ENCODE data around the gene MOGAT1.

The MOGAT1 gene, protein sequence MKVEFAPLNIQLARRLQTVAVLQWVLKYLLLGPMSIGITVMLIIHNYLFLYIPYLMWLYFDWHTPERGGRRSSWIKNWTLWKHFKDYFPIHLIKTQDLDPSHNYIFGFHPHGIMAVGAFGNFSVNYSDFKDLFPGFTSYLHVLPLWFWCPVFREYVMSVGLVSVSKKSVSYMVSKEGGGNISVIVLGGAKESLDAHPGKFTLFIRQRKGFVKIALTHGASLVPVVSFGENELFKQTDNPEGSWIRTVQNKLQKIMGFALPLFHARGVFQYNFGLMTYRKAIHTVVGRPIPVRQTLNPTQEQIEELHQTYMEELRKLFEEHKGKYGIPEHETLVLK

DNA sequence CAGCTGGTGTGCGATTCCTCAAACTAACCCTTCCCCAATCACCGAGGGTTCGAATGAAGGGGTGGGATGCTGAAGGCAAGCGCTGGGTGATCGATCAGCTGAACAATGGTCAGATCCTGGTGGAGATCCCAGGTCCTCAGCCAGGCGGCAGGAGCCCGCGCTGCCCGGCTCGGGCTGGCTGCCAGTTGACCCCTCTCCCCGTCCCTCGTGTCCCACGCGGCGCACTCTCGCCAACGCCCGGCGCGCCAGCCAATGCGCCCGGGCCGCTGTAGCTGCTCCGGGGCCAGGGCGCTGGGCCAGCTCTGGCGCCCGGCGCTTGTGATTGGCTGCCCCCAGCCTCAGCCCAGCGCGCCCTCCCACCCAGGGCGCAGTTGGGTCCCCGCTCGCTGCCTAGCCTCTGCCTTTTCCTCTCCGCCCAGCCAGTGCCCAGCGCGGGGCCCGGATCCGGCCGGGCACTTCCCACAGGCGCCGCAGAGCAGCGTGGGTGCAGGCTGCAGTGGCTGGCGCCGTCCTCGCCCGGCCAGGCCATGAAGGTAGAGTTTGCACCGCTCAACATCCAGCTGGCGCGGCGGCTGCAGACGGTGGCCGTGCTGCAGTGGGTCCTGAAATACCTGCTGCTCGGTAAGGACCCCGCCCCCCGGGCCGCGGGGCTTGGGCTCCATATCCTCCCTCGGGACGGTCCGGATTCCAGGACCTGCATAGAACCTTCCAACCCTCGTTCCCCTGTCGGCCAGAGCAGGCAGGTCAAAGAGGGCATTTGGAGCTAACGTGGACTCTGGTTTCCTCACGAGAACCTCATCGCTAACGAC, at the start of gene MOGAT1:
MOGAT1 (plus strand) TSS at position 400 of the 809 bp plus-strand sequence; CDS start at position 528, 128 bp downstream.
- peak within 1 kb of the TSS; percentile 23 for H3K4me3 ChIP-seq (ENCODE audit: low read length)
- H3K4me1 ChIP-seq (ENCODE audit: insufficient read depth, low read length): peaks cover 11% of the 10 kb centered on the region
- no peaks in the 10 kb centered on the region for H3K36me3 ChIP-seq (ENCODE audit: insufficient read depth, low read length)
- H3K27me3 ChIP-seq (ENCODE audit: insufficient read depth, low read length): peaks cover 2% of the 10 kb centered on the region
- no peaks in the 10 kb centered on the region for H3K9me3 ChIP-seq (ENCODE audit: low read length)
- H2AFZ ChIP-seq (ENCODE audit: low read depth, low read length): peak within 1 kb of the TSS; percentile 22

DNA sequence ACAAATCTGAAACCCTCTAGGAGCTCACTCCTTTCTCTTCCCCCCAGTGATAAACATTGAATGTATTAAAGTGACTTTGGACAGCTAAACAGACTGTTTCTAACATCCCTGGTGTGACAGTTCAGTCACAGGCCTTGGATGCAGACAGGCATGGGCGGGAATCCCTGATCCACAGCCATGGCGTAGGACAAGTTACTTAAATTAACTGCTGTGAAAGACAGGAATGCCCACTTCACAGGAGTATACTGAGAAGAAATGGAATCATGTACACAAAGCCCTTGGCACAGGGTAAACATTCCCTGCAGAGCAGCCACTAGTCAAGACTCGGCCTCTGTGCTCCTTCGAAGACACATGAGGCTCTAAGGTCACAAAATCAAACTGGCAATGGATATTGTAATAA, 49.6 kb upstream of the MOGAT1 start:
- Histone ChIP-seq H2AFZ (ENCODE audit: low read depth, low read length) (no peak overlapping the region), H3K36me3 (ENCODE audit: insufficient read depth, low read length) (peaks cover 57% of the 10 kb centered on the region), H3K27me3 (ENCODE audit: insufficient read depth, low read length) (no peaks in the 10 kb centered on the region), H3K9me3 (ENCODE audit: low read length) (no peaks in the 10 kb centered on the region), H3K4me1 (ENCODE audit: insufficient read depth, low read length) (no peaks in the 10 kb centered on the region), H3K4me3 (ENCODE audit: low read length) (no peak overlapping the region)

DNA sequence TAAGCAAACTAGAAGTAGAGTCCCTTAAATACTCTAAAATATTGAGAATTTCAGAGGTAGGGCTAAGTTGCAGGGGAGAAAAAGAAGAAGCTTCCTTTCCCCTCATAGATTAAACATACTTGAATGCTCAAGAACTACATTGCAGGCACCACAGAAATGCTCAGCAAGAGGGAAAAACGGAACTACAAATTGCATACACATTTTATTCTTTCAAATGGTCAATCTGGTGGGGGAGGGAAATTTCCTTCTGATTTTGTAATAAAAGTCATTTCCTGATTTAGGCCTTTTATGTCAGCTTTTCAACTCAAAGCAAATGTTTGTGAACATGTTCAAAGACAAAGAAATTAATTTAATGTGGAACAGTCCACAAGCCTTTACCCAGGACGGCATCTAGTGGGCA, 48.5 kb upstream of the MOGAT1 start:
- Histone ChIP-seq H3K4me3 (ENCODE audit: low read length) (no peak overlapping the region), H2AFZ (ENCODE audit: low read depth, low read length) (no peak overlapping the region), H3K27me3 (ENCODE audit: insufficient read depth, low read length) (no peaks in the 10 kb centered on the region), H3K9me3 (ENCODE audit: low read length) (no peaks in the 10 kb centered on the region), H3K4me1 (ENCODE audit: insufficient read depth, low read length) (no peaks in the 10 kb centered on the region), H3K36me3 (ENCODE audit: insufficient read depth, low read length) (peaks cover 62% of the 10 kb centered on the region)

DNA sequence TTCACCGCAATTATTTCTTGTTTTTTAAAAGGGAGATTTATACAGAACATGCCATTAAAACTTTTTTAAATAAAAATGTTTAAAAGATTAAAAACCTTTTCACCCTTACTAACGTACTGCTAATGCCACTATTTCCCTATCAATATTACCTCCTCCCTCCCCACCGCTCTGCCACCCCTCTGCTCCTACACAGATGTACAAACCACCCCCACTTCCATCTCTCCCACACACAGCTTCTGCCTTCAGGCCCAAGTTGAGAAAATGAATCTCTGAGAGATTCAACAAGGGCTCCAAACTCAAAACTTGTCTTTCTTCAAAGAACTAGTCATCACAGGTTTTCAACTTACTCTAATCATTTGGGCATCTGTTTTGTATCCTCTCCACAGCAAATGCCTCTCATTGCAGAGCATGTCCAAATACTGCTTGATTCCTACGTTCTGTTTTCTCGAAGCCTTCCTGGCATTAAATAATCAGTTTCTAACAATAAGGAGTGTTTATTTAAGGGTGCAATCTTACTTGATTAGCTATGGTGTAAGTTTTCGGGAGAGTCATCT, 47.6 kb upstream of the MOGAT1 start:
- Histone ChIP-seq H3K4me3 (ENCODE audit: low read length) (no peak overlapping the region), H3K9me3 (ENCODE audit: low read length) (no peaks in the 10 kb centered on the region), H2AFZ (ENCODE audit: low read depth, low read length) (no peak overlapping the region), H3K4me1 (ENCODE audit: insufficient read depth, low read length) (no peaks in the 10 kb centered on the region), H3K36me3 (ENCODE audit: insufficient read depth, low read length) (peaks cover 70% of the 10 kb centered on the region), H3K27me3 (ENCODE audit: insufficient read depth, low read length) (no peaks in the 10 kb centered on the region)

DNA sequence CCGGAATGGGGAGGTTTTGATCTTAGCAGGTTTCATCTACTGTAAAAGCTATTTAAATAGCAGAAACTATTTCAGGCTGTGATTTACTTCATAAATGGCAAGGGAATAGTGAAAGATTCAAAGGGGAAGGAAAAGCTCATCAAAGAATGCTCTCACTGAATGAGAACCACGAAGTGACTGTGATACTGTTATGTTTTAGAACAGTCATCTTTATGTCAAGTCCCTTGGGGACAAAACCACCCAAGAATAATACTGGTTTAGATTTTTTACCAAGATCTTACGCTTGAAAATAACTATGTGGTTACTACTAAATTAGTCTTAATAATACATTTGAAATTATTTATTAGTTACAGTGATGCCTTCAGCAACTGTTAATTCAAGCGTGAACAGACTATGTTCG, 43.7 kb upstream of the MOGAT1 start:
- no peak overlapping the region for H3K4me3 ChIP-seq (ENCODE audit: low read length)
- no peaks in the 10 kb centered on the region for H3K9me3 ChIP-seq (ENCODE audit: low read length)
- no peaks in the 10 kb centered on the region for H3K4me1 ChIP-seq (ENCODE audit: insufficient read depth, low read length)
- H2AFZ ChIP-seq (ENCODE audit: low read depth, low read length): no peak overlapping the region
- no peaks in the 10 kb centered on the region for H3K27me3 ChIP-seq (ENCODE audit: insufficient read depth, low read length)
- H3K36me3 ChIP-seq (ENCODE audit: insufficient read depth, low read length): peaks cover 78% of the 10 kb centered on the region

DNA sequence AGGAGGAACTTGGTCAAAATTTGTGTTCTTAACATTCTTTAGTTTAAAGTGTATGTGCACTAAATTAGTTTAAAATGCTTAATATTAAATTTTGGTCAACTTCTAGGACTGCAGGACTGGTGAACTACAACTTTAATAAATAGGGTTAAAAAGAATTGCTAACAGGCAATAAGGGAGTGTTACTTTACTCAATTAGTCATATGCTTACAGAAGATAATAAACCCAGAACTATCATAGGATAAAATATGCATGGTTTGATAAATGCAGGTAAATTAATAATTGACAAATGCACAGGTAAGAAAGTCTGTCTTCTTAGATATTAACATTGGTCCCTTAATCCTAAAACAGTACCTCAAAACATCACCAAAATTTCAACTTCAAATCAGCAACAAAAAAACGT, 36.2 kb upstream of the MOGAT1 start:
- Histone ChIP-seq H3K36me3 (ENCODE audit: insufficient read depth, low read length) (peaks cover 72% of the 10 kb centered on the region), H3K27me3 (ENCODE audit: insufficient read depth, low read length) (no peaks in the 10 kb centered on the region), H3K9me3 (ENCODE audit: low read length) (peaks cover 2% of the 10 kb centered on the region), H3K4me3 (ENCODE audit: low read length) (no peak overlapping the region), H3K4me1 (ENCODE audit: insufficient read depth, low read length) (no peaks in the 10 kb centered on the region), H2AFZ (ENCODE audit: low read depth, low read length) (no peak overlapping the region)

DNA sequence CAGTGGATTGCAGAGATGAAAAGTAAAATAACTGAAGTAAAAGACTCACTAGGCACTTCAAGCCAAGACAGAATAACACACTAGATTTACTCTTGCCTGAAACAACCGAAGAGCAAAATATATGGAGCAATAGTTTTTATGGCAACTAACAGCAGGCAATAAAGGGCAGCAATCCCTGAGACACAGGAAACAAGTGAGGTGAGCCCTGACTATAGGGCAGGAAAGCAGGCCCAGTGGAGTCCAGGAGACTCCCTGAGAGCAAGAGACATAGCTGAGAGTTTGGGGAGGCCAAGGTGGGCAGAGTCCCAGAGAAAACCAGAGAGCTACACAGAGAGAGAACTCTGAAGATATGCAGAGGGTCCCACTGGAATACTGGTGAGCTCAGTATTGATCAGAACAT, 34.4 kb upstream of the MOGAT1 start:
- Histone ChIP-seq H3K9me3 (ENCODE audit: low read length) (peaks cover 2% of the 10 kb centered on the region), H2AFZ (ENCODE audit: low read depth, low read length) (no peak overlapping the region), H3K36me3 (ENCODE audit: insufficient read depth, low read length) (peaks cover 62% of the 10 kb centered on the region), H3K4me1 (ENCODE audit: insufficient read depth, low read length) (no peaks in the 10 kb centered on the region), H3K27me3 (ENCODE audit: insufficient read depth, low read length) (no peaks in the 10 kb centered on the region), H3K4me3 (ENCODE audit: low read length) (no peak overlapping the region)

DNA sequence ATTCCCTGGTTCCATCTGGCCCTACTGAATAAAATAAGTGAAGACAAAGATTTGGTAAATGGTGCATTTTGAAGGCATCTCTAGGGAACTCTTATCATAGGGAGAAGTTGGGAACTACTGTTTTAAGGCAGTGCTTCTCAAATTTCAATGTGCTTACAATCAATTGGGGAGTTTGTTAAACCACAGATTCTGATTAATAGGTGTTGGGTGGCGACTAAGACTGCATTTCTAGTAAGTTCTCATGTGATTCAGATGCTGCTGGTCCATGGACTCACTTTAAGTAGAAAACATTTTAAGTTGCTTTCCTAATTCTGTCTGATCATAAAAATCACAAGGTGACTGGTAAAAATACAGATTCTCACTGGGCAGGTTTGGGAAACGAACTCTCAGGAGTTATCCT, 30.1 kb upstream of the MOGAT1 start:
- no peaks in the 10 kb centered on the region for H3K27me3 ChIP-seq (ENCODE audit: insufficient read depth, low read length)
- peaks cover 2% of the 10 kb centered on the region for H3K9me3 ChIP-seq (ENCODE audit: low read length)
- H2AFZ ChIP-seq (ENCODE audit: low read depth, low read length): no peak overlapping the region
- H3K4me1 ChIP-seq (ENCODE audit: insufficient read depth, low read length): no peaks in the 10 kb centered on the region
- H3K36me3 ChIP-seq (ENCODE audit: insufficient read depth, low read length): peaks cover 61% of the 10 kb centered on the region
- H3K4me3 ChIP-seq (ENCODE audit: low read length): no peak overlapping the region

DNA sequence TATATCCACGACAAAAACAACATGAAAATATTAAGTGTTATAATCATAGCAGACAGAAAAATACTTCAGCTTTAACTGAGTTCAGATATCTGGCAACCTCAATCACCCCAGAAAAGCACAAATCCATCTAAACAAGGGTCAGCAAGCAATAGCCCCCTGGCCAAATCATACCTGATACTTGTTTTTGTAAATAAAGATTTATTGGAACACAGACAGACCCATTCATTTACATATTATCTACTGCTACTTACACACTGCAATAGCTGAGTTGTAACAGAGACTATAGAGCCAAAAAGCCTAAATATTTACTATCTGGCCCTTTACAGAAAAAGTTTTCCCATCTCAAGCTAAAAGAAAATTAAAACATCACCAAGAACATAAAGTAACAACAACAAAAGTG, 28.3 kb upstream of the MOGAT1 start:
- H3K4me1 ChIP-seq (ENCODE audit: insufficient read depth, low read length): no peaks in the 10 kb centered on the region
- no peaks in the 10 kb centered on the region for H3K27me3 ChIP-seq (ENCODE audit: insufficient read depth, low read length)
- H3K9me3 ChIP-seq (ENCODE audit: low read length): no peaks in the 10 kb centered on the region
- no peak overlapping the region for H3K4me3 ChIP-seq (ENCODE audit: low read length)
- no peak overlapping the region for H2AFZ ChIP-seq (ENCODE audit: low read depth, low read length)
- H3K36me3 ChIP-seq (ENCODE audit: insufficient read depth, low read length): peaks cover 61% of the 10 kb centered on the region

DNA sequence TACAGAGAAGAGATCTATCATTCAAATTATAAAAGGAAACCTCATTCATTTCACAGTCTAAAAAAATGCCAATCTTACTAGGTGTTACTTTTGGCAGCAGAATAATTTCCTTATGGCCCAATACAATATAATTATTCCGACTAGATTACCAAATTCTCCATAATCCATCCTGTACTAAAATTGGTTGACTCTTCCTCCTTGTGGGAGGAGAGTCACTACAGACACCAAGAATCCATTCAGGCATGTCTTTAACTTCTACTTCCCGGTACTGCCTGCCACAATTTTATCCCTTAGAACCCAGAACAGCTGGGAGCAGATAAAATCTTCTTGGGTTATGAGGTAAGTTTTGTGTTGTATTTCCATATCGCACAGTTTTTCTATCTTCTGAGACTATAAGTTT, 25.4 kb upstream of the MOGAT1 start:
- peaks cover 54% of the 10 kb centered on the region for H3K36me3 ChIP-seq (ENCODE audit: insufficient read depth, low read length)
- no peaks in the 10 kb centered on the region for H3K9me3 ChIP-seq (ENCODE audit: low read length)
- no peak overlapping the region for H2AFZ ChIP-seq (ENCODE audit: low read depth, low read length)
- no peaks in the 10 kb centered on the region for H3K27me3 ChIP-seq (ENCODE audit: insufficient read depth, low read length)
- no peak overlapping the region for H3K4me3 ChIP-seq (ENCODE audit: low read length)
- H3K4me1 ChIP-seq (ENCODE audit: insufficient read depth, low read length): no peaks in the 10 kb centered on the region

DNA sequence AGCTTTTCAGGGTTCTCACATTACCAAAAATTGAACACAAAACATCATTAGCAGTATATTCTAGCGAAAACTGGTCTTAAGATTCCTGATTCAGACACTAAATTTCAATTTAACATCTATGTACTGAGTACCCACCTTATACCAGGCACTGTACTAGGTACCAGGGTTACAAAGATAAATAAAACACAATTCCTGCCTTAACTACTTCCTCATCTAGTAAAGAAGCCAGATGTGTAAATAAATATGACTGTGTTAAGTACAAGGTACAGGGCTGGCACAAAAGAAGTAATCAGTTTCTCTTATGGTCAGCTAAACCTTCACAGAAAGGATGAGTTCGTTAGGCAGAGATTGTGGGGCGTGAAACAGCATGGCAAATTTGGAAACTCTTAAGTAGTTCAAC, 21.7 kb upstream of the MOGAT1 start:
- H3K27me3 ChIP-seq (ENCODE audit: insufficient read depth, low read length): no peaks in the 10 kb centered on the region
- no peak overlapping the region for H3K4me3 ChIP-seq (ENCODE audit: low read length)
- no peaks in the 10 kb centered on the region for H3K9me3 ChIP-seq (ENCODE audit: low read length)
- H3K4me1 ChIP-seq (ENCODE audit: insufficient read depth, low read length): peaks cover 6% of the 10 kb centered on the region
- H3K36me3 ChIP-seq (ENCODE audit: insufficient read depth, low read length): peaks cover 34% of the 10 kb centered on the region
- no peak overlapping the region for H2AFZ ChIP-seq (ENCODE audit: low read depth, low read length)

DNA sequence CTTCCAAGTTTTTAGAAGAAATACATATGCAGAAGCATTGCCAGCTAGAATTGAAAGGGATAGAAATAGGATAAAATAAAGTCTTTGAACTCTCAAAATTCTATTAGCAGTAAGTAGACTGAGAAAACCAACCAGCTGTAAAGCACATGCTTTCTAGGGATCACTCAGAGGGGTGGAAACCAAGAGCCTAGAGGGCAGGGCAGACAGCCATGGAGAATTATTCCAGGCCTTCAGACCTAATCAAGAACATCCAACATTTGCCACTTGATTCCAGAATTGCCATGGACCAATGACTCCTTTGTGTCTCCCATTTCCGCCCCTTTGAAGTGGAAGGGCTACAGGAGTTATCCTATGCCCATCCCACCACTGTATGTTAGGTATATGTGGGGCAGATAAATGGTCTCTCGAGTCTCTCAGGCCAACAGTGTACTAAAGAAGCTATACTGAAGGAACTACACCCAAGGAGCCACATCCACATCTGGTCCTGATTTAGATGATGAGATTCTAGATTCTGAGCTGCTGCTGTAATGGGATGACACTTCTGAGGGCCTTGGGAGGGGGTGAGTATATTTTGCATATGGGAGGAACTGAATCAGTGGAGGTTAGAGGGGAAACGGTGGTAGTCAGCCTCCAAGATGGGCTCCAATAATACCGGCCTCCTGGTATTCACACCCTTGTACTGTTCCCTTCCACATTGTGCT, 19.6 kb upstream of the MOGAT1 start:
- Histone ChIP-seq H3K27me3 (ENCODE audit: insufficient read depth, low read length) (no peaks in the 10 kb centered on the region), H2AFZ (ENCODE audit: low read depth, low read length) (no peak overlapping the region), H3K4me3 (ENCODE audit: low read length) (no peak overlapping the region), H3K36me3 (ENCODE audit: insufficient read depth, low read length) (peaks cover 20% of the 10 kb centered on the region), H3K4me1 (ENCODE audit: insufficient read depth, low read length) (peaks cover 6% of the 10 kb centered on the region), H3K9me3 (ENCODE audit: low read length) (no peaks in the 10 kb centered on the region)

Measured in neuron (in vitro differentiated cells).